HEK293 (cell line): ENCODE results near the gene TRAPPC4.

ENCODE experiments used
- CTCF ChIA-PET: fragments of 350-600 bp; formaldehyde crosslinking; extraction: SDS; loops from one replicate; lab custom pipeline; 2021; ENCODE audit warnings: antibody characterized with exemption; lab: Yijun Ruan, JAX
- POLR2A ChIA-PET: fragments of 300-600 bp; formaldehyde crosslinking; extraction: SDS; loops from one replicate; lab custom pipeline; 2020; ENCODE audit warnings: antibody characterized with exemption, inconsistent platforms; lab: Yijun Ruan, JAX
- H3K27ac ChIP-seq: fragments of 200-500 bp; sonication (Bioruptor generic); 2 replicates; pipeline ENCODE4 v1.5.1; 2014; ENCODE audit warnings: low read depth, low read length, control low read depth, inconsistent platforms; ENCODE audit errors: extremely low read depth
- H3K36me3 ChIP-seq, 2 experiments: fragments of 200-500 bp in 1 of 2; sonication (Bioruptor generic) in 1 of 2; 1 replicate in 1 of 2; 2 replicates in 1 of 2; pipeline ENCODE4 v1.5.1; 2014 to 2017; ENCODE audit warnings: inconsistent platforms in 2 of 2, low read length in 2 of 2; ENCODE audit not compliant: control insufficient read depth in 2 of 2, insufficient read depth in 1 of 2
- H3K4me1 ChIP-seq: fragments of 200-500 bp; sonication (Bioruptor generic); 2 replicates; pipeline ENCODE4 v1.5.1; 2014; ENCODE audit warnings: mild to moderate bottlenecking, low read length, inconsistent platforms; ENCODE audit not compliant: control insufficient read depth, insufficient read depth
- H3K4me3 ChIP-seq: 2 replicates; pipeline ENCODE4 v1.5.1; 2011; ENCODE audit warnings: low read depth, mild to moderate bottlenecking, control low read depth, low read length, moderate library complexity
- H3K9me3 ChIP-seq: fragments of 200-500 bp; sonication (Bioruptor generic); 2 replicates; pipeline ENCODE4 v1.5.1; 2014; ENCODE audit warnings: low read depth, low read length, inconsistent platforms; ENCODE audit not compliant: control insufficient read depth, insufficient read depth
- EGR2 ChIP-seq: fragments of 450-650 bp; formaldehyde crosslinking; IDR thresholded peaks from 2 replicates; pipeline ENCODE4 v1.5.1; 2016; ENCODE audit warnings: low read depth, missing biosample characterization, missing genetic modification characterization
- GLIS2 ChIP-seq: fragments of 450-650 bp; formaldehyde crosslinking; IDR thresholded peaks from 2 replicates; pipeline ENCODE4 v1.5.1; 2016; ENCODE audit warnings: missing biosample characterization, missing genetic modification characterization
- MZF1 ChIP-seq: fragments of 450-650 bp; formaldehyde crosslinking; IDR thresholded peaks from 2 replicates; pipeline ENCODE4 v1.5.1; 2017; ENCODE audit warnings: missing biosample characterization, missing genetic modification characterization, borderline replicate concordance
- PRDM4 ChIP-seq: fragments of 450-650 bp; formaldehyde crosslinking; IDR thresholded peaks from 2 replicates; pipeline ENCODE4 v1.5.1; 2017; ENCODE audit warnings: missing biosample characterization, missing genetic modification characterization
- RBAK ChIP-seq: fragments of 450-650 bp; formaldehyde crosslinking; IDR thresholded peaks from 2 replicates; pipeline ENCODE4 v1.5.1; 2016; ENCODE audit warnings: missing biosample characterization, missing genetic modification characterization
- ZBTB49 ChIP-seq: fragments of 450-650 bp; formaldehyde crosslinking; IDR thresholded peaks from 2 replicates; pipeline ENCODE4 v1.5.1; 2016; ENCODE audit warnings: missing biosample characterization, missing genetic modification characterization, low read depth
- ZBTB6 ChIP-seq: fragments of 450-650 bp; formaldehyde crosslinking; IDR thresholded peaks from 2 replicates; pipeline ENCODE4 v1.5.1; 2017; ENCODE audit warnings: missing biosample characterization, missing genetic modification characterization
- ZBTB7A ChIP-seq: fragments of 450-650 bp; formaldehyde crosslinking; IDR thresholded peaks from 2 replicates; pipeline ENCODE4 v1.5.1; 2016; ENCODE audit warnings: low read depth, missing biosample characterization, missing genetic modification characterization
- ZNF133 ChIP-seq: fragments of 450-650 bp; formaldehyde crosslinking; IDR thresholded peaks from 2 replicates; pipeline ENCODE4 v1.5.1; 2016; ENCODE audit warnings: missing biosample characterization, missing genetic modification characterization
- ZNF174 ChIP-seq: fragments of 450-650 bp; formaldehyde crosslinking; IDR thresholded peaks from 2 replicates; pipeline ENCODE4 v1.5.0; 2017; ENCODE audit warnings: missing biosample characterization, mild to moderate bottlenecking, missing genetic modification characterization
- ZNF274 ChIP-seq, 2 experiments: fragments of 200-500 bp in 1 of 2; fragments of 450-650 bp in 1 of 2; sonication (Bioruptor generic) in 1 of 2; formaldehyde crosslinking in 1 of 2; IDR thresholded peaks; 2 replicates each; pipeline versions ENCODE4 v1.5.1 to v1.6.1; 2014 to 2016; ENCODE audit warnings: borderline replicate concordance in 1 of 2, inconsistent platforms in 1 of 2, low read length in 1 of 2, missing biosample characterization in 1 of 2, missing genetic modification characterization in 1 of 2
- ZNF324 ChIP-seq: fragments of 450-650 bp; formaldehyde crosslinking; IDR thresholded peaks from 2 replicates; pipeline ENCODE4 v1.5.1; 2016; ENCODE audit warnings: missing biosample characterization, missing genetic modification characterization
- ZNF426 ChIP-seq: fragments of 450-650 bp; formaldehyde crosslinking; IDR thresholded peaks from 2 replicates; pipeline ENCODE4 v1.5.1; 2017; ENCODE audit warnings: missing biosample characterization, missing genetic modification characterization, mild to moderate bottlenecking, inconsistent platforms, moderate library complexity
- ZNF501 ChIP-seq: fragments of 450-650 bp; formaldehyde crosslinking; IDR thresholded peaks from 2 replicates; pipeline ENCODE4 v1.5.1; 2016; ENCODE audit warnings: missing biosample characterization, missing genetic modification characterization
- ZNF654 ChIP-seq: fragments of 450-650 bp; formaldehyde crosslinking; IDR thresholded peaks from 2 replicates; pipeline ENCODE4 v1.5.1; 2016; ENCODE audit warnings: low read depth, missing biosample characterization, missing genetic modification characterization
- ZNF664 ChIP-seq: fragments of 450-650 bp; formaldehyde crosslinking; IDR thresholded peaks from 2 replicates; pipeline ENCODE4 v1.5.1; 2016; ENCODE audit warnings: missing biosample characterization, missing genetic modification characterization
- ZNF791 ChIP-seq: fragments of 450-650 bp; formaldehyde crosslinking; IDR thresholded peaks from 2 replicates; pipeline ENCODE4 v1.5.1; 2016; ENCODE audit warnings: missing biosample characterization, missing genetic modification characterization
- ZNF843 ChIP-seq: fragments of 450-650 bp; formaldehyde crosslinking; IDR thresholded peaks from 2 replicates; pipeline ENCODE4 v1.5.1; 2016; ENCODE audit warnings: missing biosample characterization, missing genetic modification characterization
- TF ChIP-seq, protein P1 (sequence below): fragments of 450-650 bp; formaldehyde crosslinking; IDR thresholded peaks from 2 replicates; pipeline ENCODE4 v1.5.1; 2016; ENCODE audit warnings: missing biosample characterization, missing genetic modification characterization

Gene TRAPPC4

DNA sequence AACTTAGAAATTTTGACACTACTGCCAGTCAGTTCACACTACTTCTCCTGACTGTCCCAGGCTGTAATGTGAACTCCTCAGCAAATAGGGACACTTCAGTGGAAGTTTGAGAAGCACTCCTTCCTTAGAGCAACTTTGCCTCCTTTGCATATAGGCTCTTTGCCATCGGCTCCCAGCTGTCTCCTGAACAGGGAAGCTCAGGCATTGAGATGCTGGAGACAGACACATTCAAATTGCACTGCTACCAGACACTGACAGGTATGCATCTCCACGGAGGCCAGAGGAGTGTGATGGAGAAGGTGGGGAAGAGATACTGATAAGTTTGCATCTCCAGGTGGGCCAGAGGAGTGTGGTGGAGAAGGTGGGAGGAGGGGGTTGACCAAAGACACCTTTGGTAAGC lies 1.4 kb downstream of the TRAPPC4 start:
- H3K9me3 ChIP-seq = no peaks in the 10 kb centered on the region
- peaks cover 9 to 70% of the 10 kb centered on the region in 2 experiments; a peak in 2 of 3 replicates for H3K36me3 ChIP-seq
- POLR2A ChIA-PET = interaction anchor here (1.0 to 2.5 kb wide), 3 partner anchors 47 to 75 kb away, joined by 3 to 13 read pairs (median 7); partner anchors contain the start of genes HMBS and VPS11
- peak overlapping the region; percentile 63; the same call in 1 of the 2 replicates for H3K4me3 ChIP-seq
- TF ChIP-seq ZBTB49 (no peak), ZNF664 (tag by site-specific recombination) (no peak), ZNF174 (no peak), ZBTB6 (tag by site-specific recombination) (peak; percentile 95), EGR2 (0 out of 2 replicates have a peak, but pooled peaks have one; percentile 23)
- TF ChIP-seq, protein P1, sequence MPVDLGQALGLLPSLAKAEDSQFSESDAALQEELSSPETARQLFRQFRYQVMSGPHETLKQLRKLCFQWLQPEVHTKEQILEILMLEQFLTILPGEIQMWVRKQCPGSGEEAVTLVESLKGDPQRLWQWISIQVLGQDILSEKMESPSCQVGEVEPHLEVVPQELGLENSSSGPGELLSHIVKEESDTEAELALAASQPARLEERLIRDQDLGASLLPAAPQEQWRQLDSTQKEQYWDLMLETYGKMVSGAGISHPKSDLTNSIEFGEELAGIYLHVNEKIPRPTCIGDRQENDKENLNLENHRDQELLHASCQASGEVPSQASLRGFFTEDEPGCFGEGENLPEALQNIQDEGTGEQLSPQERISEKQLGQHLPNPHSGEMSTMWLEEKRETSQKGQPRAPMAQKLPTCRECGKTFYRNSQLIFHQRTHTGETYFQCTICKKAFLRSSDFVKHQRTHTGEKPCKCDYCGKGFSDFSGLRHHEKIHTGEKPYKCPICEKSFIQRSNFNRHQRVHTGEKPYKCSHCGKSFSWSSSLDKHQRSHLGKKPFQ (tag by site-specific recombination) = peak; percentile 41; the same call in 1 of the 2 replicates
- H3K27ac ChIP-seq = no peak overlapping the region
- no peaks in the 10 kb centered on the region for H3K4me1 ChIP-seq
- CTCF ChIA-PET = interaction anchor here (0.6 to 1.6 kb wide), 2 partner anchors 80 to 82 kb away, joined by 3 read pairs; no protein-coding TSS in a partner anchor

GRCh38 chr11:119021631-119022030 lies 3.1 kb downstream of the TRAPPC4 start:
- TF ChIP-seq ZNF324 (tag by site-specific recombination) (no peak), ZNF843 (tag by site-specific recombination) (no peak), ZNF426 (tag by site-specific recombination) (no peak), ZBTB6 (tag by site-specific recombination) (no peak), ZNF654 (tag by site-specific recombination) (no peak), ZNF274 (IDR thresholded peaks at IDR 0.05; ENCODE audit: low read length) (no peak), ZNF274 (tag by site-specific recombination; IDR thresholded peaks at IDR 0.05; ENCODE audit: borderline replicate concordance) (no peak), ZNF791 (tag by site-specific recombination) (no peak), ZBTB7A (no peak), PRDM4 (tag by site-specific recombination) (no peak), GLIS2 (tag by site-specific recombination) (no peak), RBAK (tag by site-specific recombination) (no peak), ZNF501 (no peak), MZF1 (tag by site-specific recombination) (no peak), ZNF133 (no peak)
- ChIA-PET POLR2A (interaction anchor here (1.0 kb wide), 1 partner anchor 9 kb away, joined by 3 read pairs; the partner anchor contains the start of gene SLC37A4), CTCF (no interaction called here)
- H3K36me3 ChIP-seq = peaks cover under 1 to 70% of the 10 kb centered on the region in 2 experiments; a peak in 2 of 3 replicates
- no peak overlapping the region for H3K4me3 ChIP-seq
- no peaks in the 10 kb centered on the region for H3K4me1 ChIP-seq
- no peaks in the 10 kb centered on the region for H3K9me3 ChIP-seq
- no peak overlapping the region for H3K27ac ChIP-seq
